Measurements from ENCODE around the gene LTB4R2.

Gene LTB4R2

DNA sequence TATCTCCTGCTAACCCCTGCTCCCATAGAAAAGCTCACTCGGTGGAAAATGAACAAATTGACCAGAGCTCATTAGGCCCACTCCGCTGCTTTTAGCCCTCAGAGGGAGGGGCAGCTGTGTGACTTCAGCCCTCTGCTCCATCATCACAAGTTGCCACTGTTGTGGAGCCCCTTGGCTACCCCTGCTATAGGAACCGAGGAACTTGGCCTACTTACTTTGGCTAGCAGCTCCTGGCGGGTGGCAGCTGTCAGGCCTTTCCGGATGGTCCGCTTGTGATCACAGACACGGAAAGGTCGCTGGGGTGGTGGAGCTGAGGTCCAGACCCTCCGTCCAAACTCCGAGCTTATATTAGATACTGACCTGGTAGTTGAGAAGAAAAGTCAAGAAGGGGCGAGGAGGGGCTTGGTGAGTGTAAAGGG, 2.8 kb upstream of the LTB4R2 start:
- Histone ChIP-seq H3K9ac (ENCODE audit: low read length) (no peak overlapping the region), H3K4me3 (ENCODE audit: low read length) (no peak overlapping the region), H3K36me3 (ENCODE audit: control insufficient read depth, insufficient read depth, low read length, severe bottlenecking) (peaks cover 49% of the 10 kb centered on the region), H3K4me1 (ENCODE audit: control insufficient read depth, insufficient read depth, low read length) (peaks cover 22% of the 10 kb centered on the region), H3K27me3 (replicated peaks; ENCODE audit: control insufficient read depth, insufficient read depth, low read length) (no peaks in the 10 kb centered on the region), H3K9me3 (ENCODE audit: control insufficient read depth, low read length) (no peaks in the 10 kb centered on the region)
- no peak for DNase-seq (ENCODE audit: low read depth)

- H3K36me3 ChIP-seq (ENCODE audit: control insufficient read depth, insufficient read depth, low read length, severe bottlenecking) = peaks cover 43% of the 10 kb centered on the region
These were observed 2.2 kb upstream of the LTB4R2 start, which contains the start of gene CIDEB for GRCh38 chr14:24307575-24308341. Gene CIDEB, minus strand, starts transcription at chr14:24307977. Its CDS starts 119 bp downstream, at chr14:24307858.

GRCh38 chr14:24308342-24309124, 1.4 kb upstream of the LTB4R2 start:
- no peak for DNase-seq (ENCODE audit: low read depth)
- Histone ChIP-seq H3K4me1 (ENCODE audit: control insufficient read depth, insufficient read depth, low read length) (peaks cover 22% of the 10 kb centered on the region), H3K36me3 (ENCODE audit: control insufficient read depth, insufficient read depth, low read length, severe bottlenecking) (peaks cover 36% of the 10 kb centered on the region), H3K27me3 (replicated peaks; ENCODE audit: control insufficient read depth, insufficient read depth, low read length) (no peaks in the 10 kb centered on the region), H3K9ac (ENCODE audit: low read length) (no peak overlapping the region), H3K4me3 (ENCODE audit: low read length) (no peak overlapping the region), H3K9me3 (ENCODE audit: control insufficient read depth, low read length) (no peaks in the 10 kb centered on the region)

More at GRCh38 chr14:24307575-24308341, 2.2 kb upstream of the LTB4R2 start, which contains the start of gene CIDEB:
- peak; percentile 84 for DNase-seq (ENCODE audit: low read depth)
- no peaks in the 10 kb centered on the region for H3K9me3 ChIP-seq (ENCODE audit: control insufficient read depth, low read length)
- H3K9ac ChIP-seq (ENCODE audit: low read length) = no peak within 1 kb of the TSS
- H3K4me1 ChIP-seq (ENCODE audit: control insufficient read depth, insufficient read depth, low read length) = peaks cover 22% of the 10 kb centered on the region
- no peak within 1 kb of the TSS for H3K4me3 ChIP-seq (ENCODE audit: low read length)
- no peaks in the 10 kb centered on the region for H3K27me3 ChIP-seq (replicated peaks; ENCODE audit: control insufficient read depth, insufficient read depth, low read length)

DNA sequence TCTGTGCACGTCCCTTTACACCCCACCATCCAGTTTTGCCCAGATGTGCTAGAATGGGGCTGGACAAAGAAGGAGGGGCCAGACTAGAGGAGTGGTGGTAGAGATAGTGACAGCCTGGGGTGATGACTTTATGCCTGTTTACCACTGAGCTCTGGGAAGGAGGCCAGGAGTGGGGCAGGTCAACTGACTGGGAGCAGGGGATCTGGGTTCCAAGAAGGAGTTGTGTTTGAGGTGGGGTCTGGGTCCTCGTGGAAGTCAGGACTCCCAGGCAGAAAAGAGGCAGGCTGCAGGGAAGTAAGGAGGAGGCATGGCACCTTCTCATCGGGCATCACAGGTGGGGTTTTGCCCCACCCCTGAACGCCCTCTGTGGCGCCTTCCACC, 315 bp downstream of the LTB4R2 start:
- DNase-seq (ENCODE audit: low read depth) = no peak
- peaks cover 22% of the 10 kb centered on the region for H3K4me1 ChIP-seq (ENCODE audit: control insufficient read depth, insufficient read depth, low read length)
- H3K9me3 ChIP-seq (ENCODE audit: control insufficient read depth, low read length) = no peaks in the 10 kb centered on the region
- peaks cover 19% of the 10 kb centered on the region for H3K36me3 ChIP-seq (ENCODE audit: control insufficient read depth, insufficient read depth, low read length, severe bottlenecking)
- H3K4me3 ChIP-seq (ENCODE audit: low read length) = peak overlapping the region; percentile 68
- H3K27me3 ChIP-seq (replicated peaks; ENCODE audit: control insufficient read depth, insufficient read depth, low read length) = no peaks in the 10 kb centered on the region
- H3K9ac ChIP-seq (ENCODE audit: low read length) = peak overlapping the region; percentile 54

- peaks cover 22% of the 10 kb centered on the region for H3K4me1 ChIP-seq (ENCODE audit: control insufficient read depth, insufficient read depth, low read length)
- H3K27me3 ChIP-seq (replicated peaks; ENCODE audit: control insufficient read depth, insufficient read depth, low read length) = peaks cover 5% of the 10 kb centered on the region
- peak within 1 kb of the TSS; percentile 68 for H3K4me3 ChIP-seq (ENCODE audit: low read length)
- DNase-seq (ENCODE audit: low read depth) = peak; percentile 55
- peak within 1 kb of the TSS; percentile 61 for H3K9ac ChIP-seq (ENCODE audit: low read length)
- no peaks in the 10 kb centered on the region for H3K9me3 ChIP-seq (ENCODE audit: control insufficient read depth, low read length)
- peaks cover 12% of the 10 kb centered on the region for H3K36me3 ChIP-seq (ENCODE audit: control insufficient read depth, insufficient read depth, low read length, severe bottlenecking)
These were observed 985 bp downstream of the LTB4R2 start, which contains the start of gene LTB4R for GRCh38 chr14:24310646-24311604. Gene LTB4R, plus strand, starts transcription at chr14:24311502. Its CDS starts 4,150 bp downstream, at chr14:24315652.

- peaks cover 1% of the 10 kb centered on the region for H3K36me3 ChIP-seq (ENCODE audit: control insufficient read depth, insufficient read depth, low read length, severe bottlenecking)
- peaks cover 7% of the 10 kb centered on the region for H3K27me3 ChIP-seq (replicated peaks; ENCODE audit: control insufficient read depth, insufficient read depth, low read length)
- peak overlapping the region; percentile 61 for H3K9ac ChIP-seq (ENCODE audit: low read length)
- DNase-seq (ENCODE audit: low read depth) = peak; percentile 56
- H3K4me1 ChIP-seq (ENCODE audit: control insufficient read depth, insufficient read depth, low read length) = peaks cover 24% of the 10 kb centered on the region
- peak overlapping the region; percentile 68 for H3K4me3 ChIP-seq (ENCODE audit: low read length)
- H3K9me3 ChIP-seq (ENCODE audit: control insufficient read depth, low read length) = no peaks in the 10 kb centered on the region
These were observed 2.1 kb downstream of the LTB4R2 start for GRCh38 chr14:24311837-24312615.

- no peaks in the 10 kb centered on the region for H3K9me3 ChIP-seq (ENCODE audit: control insufficient read depth, low read length)
- DNase-seq (ENCODE audit: low read depth) = no peak
- H3K4me3 ChIP-seq (ENCODE audit: low read length) = no peak overlapping the region
- H3K27me3 ChIP-seq (replicated peaks; ENCODE audit: control insufficient read depth, insufficient read depth, low read length) = peaks cover 7% of the 10 kb centered on the region
- no peak overlapping the region for H3K9ac ChIP-seq (ENCODE audit: low read length)
- H3K36me3 ChIP-seq (ENCODE audit: control insufficient read depth, insufficient read depth, low read length, severe bottlenecking) = no peaks in the 10 kb centered on the region
- H3K4me1 ChIP-seq (ENCODE audit: control insufficient read depth, insufficient read depth, low read length) = peaks cover 27% of the 10 kb centered on the region
These were observed 3.0 kb downstream of the LTB4R2 start for GRCh38 chr14:24312736-24313507.

GRCh38 chr14:24313913-24314312, 4.0 kb downstream of the LTB4R2 start:
- peaks cover 7% of the 10 kb centered on the region for H3K27me3 ChIP-seq (replicated peaks; ENCODE audit: control insufficient read depth, insufficient read depth, low read length)
- no peak for DNase-seq (ENCODE audit: low read depth)

DNA sequence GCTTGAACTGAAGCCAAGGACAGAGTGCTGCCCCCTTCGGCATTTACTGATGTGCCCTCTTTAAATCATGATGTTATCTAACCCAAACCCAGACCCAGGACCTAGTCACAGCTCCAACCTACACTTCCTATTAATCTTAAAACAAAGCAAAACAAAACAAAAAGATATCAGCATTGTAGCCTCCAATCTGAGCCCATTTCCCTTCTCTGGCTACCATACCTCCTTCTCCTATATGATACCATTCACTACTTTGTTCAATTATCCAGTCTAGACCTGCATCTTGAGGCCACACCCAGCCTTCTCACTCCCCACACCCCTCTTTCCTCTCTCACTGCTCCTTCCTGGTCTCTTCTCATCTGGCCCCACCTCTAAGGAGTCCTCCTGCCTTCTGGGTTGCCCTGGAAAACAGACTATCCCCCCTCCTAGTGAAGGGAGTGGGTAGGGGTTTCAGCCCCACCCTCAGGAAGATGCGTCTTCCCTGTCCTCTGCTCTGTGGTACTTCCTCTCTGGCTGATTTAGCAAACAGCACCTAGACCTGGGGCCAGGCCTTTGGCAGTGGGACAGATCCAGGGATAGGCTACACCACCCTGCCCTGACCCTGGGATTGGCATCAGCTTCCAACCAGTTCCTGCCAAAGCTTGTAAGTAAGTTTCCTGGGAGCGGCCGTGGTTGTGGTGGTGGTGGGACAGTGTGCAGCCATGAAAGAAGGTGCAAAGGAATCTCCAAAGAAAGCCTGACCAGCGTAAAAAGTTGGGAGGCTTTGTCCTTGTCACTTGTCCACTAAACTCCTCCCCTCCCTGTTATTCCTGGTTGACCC, 4.6 kb downstream of the LTB4R2 start:
- DNase-seq (ENCODE audit: low read depth) = no peak
- H3K9ac ChIP-seq (ENCODE audit: low read length) = no peak overlapping the region
- no peaks in the 10 kb centered on the region for H3K36me3 ChIP-seq (ENCODE audit: control insufficient read depth, insufficient read depth, low read length, severe bottlenecking)
- H3K9me3 ChIP-seq (ENCODE audit: control insufficient read depth, low read length) = no peaks in the 10 kb centered on the region
- no peak overlapping the region for H3K4me3 ChIP-seq (ENCODE audit: low read length)
- peaks cover 25% of the 10 kb centered on the region for H3K4me1 ChIP-seq (ENCODE audit: control insufficient read depth, insufficient read depth, low read length)
- H3K27me3 ChIP-seq (replicated peaks; ENCODE audit: control insufficient read depth, insufficient read depth, low read length) = peaks cover 7% of the 10 kb centered on the region

More at GRCh38 chr14:24313913-24314312, 4.0 kb downstream of the LTB4R2 start:
- H3K9me3 ChIP-seq (ENCODE audit: control insufficient read depth, low read length) = no peaks in the 10 kb centered on the region
- no peak overlapping the region for H3K4me3 ChIP-seq (ENCODE audit: low read length)
- no peaks in the 10 kb centered on the region for H3K36me3 ChIP-seq (ENCODE audit: control insufficient read depth, insufficient read depth, low read length, severe bottlenecking)
- peaks cover 25% of the 10 kb centered on the region for H3K4me1 ChIP-seq (ENCODE audit: control insufficient read depth, insufficient read depth, low read length)
- no peak overlapping the region for H3K9ac ChIP-seq (ENCODE audit: low read length)

All from adipocyte (in vitro differentiated cells).